PC-3 (cell line): ENCODE results near the gene CNOT6L.

Source experiments
- CTCF ChIP-seq: fragments of 300-600 bp; sonication (generic); conservative IDR thresholded peaks from 2 replicates; pipeline ENCODE4 v1.5.1; 2017; ENCODE audit warnings: antibody characterized with exemption, low read depth, mild to moderate bottlenecking, low read length
- EZH2 ChIP-seq: fragments of 300-600 bp; sonication (generic); IDR thresholded peaks from one replicate; pipeline ENCODE4 v1.6.1; 2017; ENCODE audit warnings: antibody characterized with exemption, mild to moderate bottlenecking, low read length; ENCODE audit not compliant: unreplicated experiment
- EZH2phosphoT487 ChIP-seq: fragments of 300-600 bp; sonication (generic); IDR thresholded peaks from 2 replicates; pipeline ENCODE4 v1.6.1; 2018; ENCODE audit warnings: mild to moderate bottlenecking, antibody characterized with exemption, low read length, borderline replicate concordance

GRCh38 chr4:77751764-77752163 lies 67.4 kb downstream of the CNOT6L start:
- no peak for TF ChIP-seq CTCF
- no peak for TF ChIP-seq EZH2phosphoT487
- no peak for TF ChIP-seq EZH2
